PC-9 (cell line): ENCODE data around the gene PITPNC1.

Source experiments
- CTCF ChIP-seq: fragments of 200-600 bp; sonication (generic); conservative IDR thresholded peaks from 2 replicates; pipeline ENCODE4 v1.6.1; 2017; ENCODE audit warnings: mixed run types, antibody characterized with exemption, mild to moderate bottlenecking, moderate library complexity
- EZH2 ChIP-seq: fragments of 200-600 bp; sonication (generic); IDR thresholded peaks from 2 replicates; pipeline ENCODE4 v1.8.0; 2017; ENCODE audit warnings: antibody characterized with exemption, low read depth

GRCh38 chr17:67606471-67606870, 229.4 kb downstream of the PITPNC1 start:
- TF ChIP-seq CTCF (no peak), EZH2 (no peak)
